Kidney epithelial cell (primary cell): Measurements from ENCODE around the gene TRPC5OS. TPM values are rescaled to one million over a fixed set of nuclear protein-coding genes. Genes with fewer than 3 reads are reported as not detected.

Experiments used
- DNase-seq: peaks from one replicate; pipeline ENCODE4 v3.0.0-alpha.2; 2010; ENCODE audit warnings: low read depth
- H3K27me3 ChIP-seq: 2 replicates; pipeline ENCODE4 v1.6.0; 2011; ENCODE audit warnings: low read length; ENCODE audit not compliant: control insufficient read depth, insufficient read depth
- H3K36me3 ChIP-seq: 2 replicates; pipeline ENCODE4 v1.5.1; 2011; ENCODE audit warnings: low read length; ENCODE audit not compliant: control insufficient read depth, insufficient read depth
- H3K4me3 ChIP-seq: 2 replicates; pipeline ENCODE4 v1.5.1; 2011; ENCODE audit warnings: low read depth, mild to moderate bottlenecking, control low read depth, low read length
- CTCF ChIP-seq: IDR thresholded peaks from 2 replicates; pipeline ENCODE4 v1.5.1; 2011; ENCODE audit warnings: mild to moderate bottlenecking, moderate library complexity, low read length, control low read depth, inconsistent platforms; ENCODE audit not compliant: insufficient read depth, poor library complexity, severe bottlenecking
- total RNA-seq: library from RNA; depleted of rRNA; stranded (reverse); fragments of >200 nt; gene quantifications from 2 replicates; pipeline ENCODE4 v1.2.3, GENCODE V29; 2015

The TRPC5OS gene
- total RNA-seq, 1 donor from 2014 or later = not detected

GRCh38 chrX:111867236-111867635, 8.7 kb upstream of the TRPC5OS start:
- DNase-seq = no peak
- Histone ChIP-seq H3K36me3 (no peaks in the 10 kb centered on the region), H3K27me3 (peaks cover 2% of the 10 kb centered on the region), H3K4me3 (no peak overlapping the region)
- no peak for TF ChIP-seq CTCF

GRCh38 chrX:111868726-111869638, 7.0 kb upstream of the TRPC5OS start:
- TF ChIP-seq CTCF = no peak
- H3K4me3 ChIP-seq = no peak overlapping the region
- peaks cover 2% of the 10 kb centered on the region for H3K27me3 ChIP-seq
- DNase-seq = no peak
- no peaks in the 10 kb centered on the region for H3K36me3 ChIP-seq

GRCh38 chrX:111869639-111870034, 6.3 kb upstream of the TRPC5OS start:
- TF ChIP-seq CTCF = peak; percentile 63
- H3K27me3 ChIP-seq = peaks cover 2% of the 10 kb centered on the region
- H3K4me3 ChIP-seq = no peak overlapping the region
- DNase-seq = no peak
- H3K36me3 ChIP-seq = no peaks in the 10 kb centered on the region

GRCh38 chrX:111874241-111874640, 1.7 kb upstream of the TRPC5OS start:
- no peak for TF ChIP-seq CTCF
- Histone ChIP-seq H3K27me3 (peaks cover 2% of the 10 kb centered on the region), H3K36me3 (no peaks in the 10 kb centered on the region), H3K4me3 (no peak overlapping the region)
- no peak for DNase-seq

GRCh38 chrX:111876646-111877045, 665 bp downstream of the TRPC5OS start:
- no peak overlapping the region for H3K4me3 ChIP-seq
- no peak for TF ChIP-seq CTCF
- peaks cover 2% of the 10 kb centered on the region for H3K27me3 ChIP-seq
- DNase-seq = no peak
- no peaks in the 10 kb centered on the region for H3K36me3 ChIP-seq
